ENCODE results near the gene MST1R.
A peak's percentile ranks its signal among the peaks of the same experiment; 100 is the strongest.

The MST1R gene

DNA sequence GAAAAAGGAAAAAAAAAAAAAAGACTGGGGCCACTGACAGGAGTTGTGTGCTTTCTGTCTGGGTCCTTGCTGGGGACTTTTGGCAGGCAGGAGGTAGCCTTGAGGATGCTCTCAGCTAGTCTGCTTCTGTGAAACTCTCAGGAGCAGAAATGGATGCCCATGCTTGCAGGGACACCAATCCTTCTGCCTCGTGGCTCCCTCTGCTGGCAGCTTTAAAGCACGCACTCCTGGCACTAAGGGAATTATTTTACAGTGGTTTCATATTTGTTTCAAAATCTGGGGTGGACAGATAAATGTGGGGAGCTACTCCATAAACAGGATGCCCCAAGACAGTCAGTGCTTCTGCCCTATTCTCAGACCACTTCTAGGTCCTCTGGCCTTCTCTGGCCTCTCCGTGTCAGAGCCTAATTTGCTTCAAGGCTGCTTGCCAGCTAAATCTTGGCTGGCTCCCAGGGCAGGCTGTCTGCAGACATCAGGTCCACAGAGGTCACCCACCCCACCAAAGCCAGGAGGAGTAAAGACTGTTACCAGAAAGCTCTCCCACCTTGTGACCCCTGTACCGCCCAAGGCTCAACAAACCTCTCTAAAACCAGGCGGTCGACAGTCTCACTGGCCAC, 64.4 kb downstream of the MST1R start:
- Histone ChIP-seq H2AFZ (ENCODE audit: low read length) (no peak overlapping the region), H3K4me3 (ENCODE audit: low read depth, low read length, poor library complexity, severe bottlenecking) (no peak overlapping the region), H3K4me1 (ENCODE audit: insufficient read depth, low read length, severe bottlenecking) (no peaks in the 10 kb centered on the region), H3K9ac (ENCODE audit: low read length) (no peak overlapping the region), H3K4me2 (ENCODE audit: low read length) (no peak overlapping the region), H3K27me3 (ENCODE audit: insufficient read depth, low read length) (no peaks in the 10 kb centered on the region), H3K9me3 (ENCODE audit: low read length) (no peaks in the 10 kb centered on the region), H3K79me2 (ENCODE audit: insufficient read depth, low read length) (no peaks in the 10 kb centered on the region), H4K20me1 (ENCODE audit: insufficient read depth, low read length) (no peaks in the 10 kb centered on the region), H3K36me3 (ENCODE audit: insufficient read depth, low read length) (peaks cover 53% of the 10 kb centered on the region; the same call in 1 of the 2 replicates), H3F3A (ENCODE audit: insufficient read depth, low read length) (no peaks in the 10 kb centered on the region), H3K27ac (ENCODE audit: low read depth, low read length, poor library complexity, severe bottlenecking) (no peak overlapping the region), H3K9me2 (ENCODE audit: low read depth, low read length) (no peaks in the 10 kb centered on the region)
- TF ChIP-seq CTCF (IDR thresholded peaks at IDR 0.05; ENCODE audit: low read length) (peak; percentile 93), EZH2 (IDR thresholded peaks at IDR 0.05; ENCODE audit: borderline replicate concordance, low read length) (no peak)
